ENCODE measurements around the gene MTHFD1L. TPM values are rescaled to one million over a fixed set of nuclear protein-coding genes. Genes with fewer than 3 reads are reported as not detected.
A peak's percentile ranks its signal among the peaks of the same experiment; 100 is the strongest.

MTHFD1L gene
- total and polyA plus RNA-seq, 9 of the 15 experiments (the other 6 are each of a cell fraction or from before 2014, with no cell fraction given) = 20.9 to 128 (median 61.0) TPM

- TF ChIP-seq ESRRB (CRISPR knock-in tag; IDR thresholded peaks at IDR 0.05; ENCODE audit: borderline replicate concordance) (no peak), MGA (IDR thresholded peaks at IDR 0.05) (peak; percentile 77), SRSF7 (optimal IDR thresholded peaks at IDR 0.05; ENCODE audit: low read depth, low read length) (no peak), NFYB (IDR thresholded peaks at IDR 0.05; ENCODE audit: extremely low read depth, insufficient read length) (no peak), CREM (IDR thresholded peaks at IDR 0.05; ENCODE audit: low read depth) (peak; percentile 73), ZNF263 (CRISPR knock-in tag; IDR thresholded peaks at IDR 0.05; ENCODE audit: borderline replicate concordance) (no peak), PRMT5 (CRISPR knock-in tag; IDR thresholded peaks at IDR 0.05) (no peak), TCF15 (CRISPR knock-in tag; IDR thresholded peaks at IDR 0.05) (no peak), MECOM (CRISPR knock-in tag; IDR thresholded peaks at IDR 0.05) (no peak), LCOR (CRISPR knock-in tag; IDR thresholded peaks at IDR 0.05) (no peak), ZNF316 (IDR thresholded peaks at IDR 0.05) (no peak), HNRNPL (IDR thresholded peaks at IDR 0.05; ENCODE audit: low read depth, low read length) (peak; percentile 84), FUS (optimal IDR thresholded peaks at IDR 0.05; ENCODE audit: low read depth, low read length) (peak; percentile 27), ATF3 (IDR thresholded peaks at IDR 0.05) (peak; percentile 94), ATF3 (CRISPR knock-in tag; conservative IDR thresholded peaks at IDR 0.05) (peak; percentile 87)
Measured at GRCh38 chr6:150866147-150866990, 867 bp downstream of the MTHFD1L start (continued).

Measured in K562 (cell line).